ENCODE data around the gene ORM2.
A peak's percentile ranks its signal among the peaks of the same experiment; 100 is the strongest.

Gene ORM2

GRCh38 chr9:114371973-114372917 is 42.6 kb downstream of the ORM2 start:
- no peak for DNase-seq (ENCODE audit: low read depth)

GRCh38 chr9:114372921-114373448 is 43.3 kb downstream of the ORM2 start:
- peak; percentile 72 for DNase-seq (ENCODE audit: low read depth)

- DNase-seq (ENCODE audit: low read depth), result no peak
Observed at GRCh38 chr9:114373960-114374730, 44.5 kb downstream of the ORM2 start.

- DNase-seq (ENCODE audit: low read depth), result no peak
Observed at GRCh38 chr9:114374936-114375335, 45.3 kb downstream of the ORM2 start.

GRCh38 chr9:114375386-114376175 is 45.9 kb downstream of the ORM2 start:
- DNase-seq (ENCODE audit: low read depth), result no peak

- no peak for DNase-seq (ENCODE audit: low read depth)
Observed at GRCh38 chr9:114376586-114377445, 47.1 kb downstream of the ORM2 start.

- DNase-seq (ENCODE audit: low read depth), result no peak
Observed at GRCh38 chr9:114378016-114378415, 48.3 kb downstream of the ORM2 start.

- DNase-seq (ENCODE audit: low read depth), result no peak
Observed at GRCh38 chr9:114378883-114379282, 49.2 kb downstream of the ORM2 start.

All from stimulated activated CD8-positive, alpha-beta memory T cell treated with anti-CD3 and anti-CD28 coated beads, Interleukin-4, amount 100 ng/mL, for 24 hours (primary cell).